GM13977 (cell line): ENCODE data around the gene MBOAT1.

Experiments
- DNase-seq: peaks from one replicate; pipeline ENCODE4 v3.0.0; 2012; ENCODE audit warnings: low spot score
- CTCF ChIP-seq: IDR thresholded peaks from 2 replicates; pipeline ENCODE4 v1.5.1; 2012; ENCODE audit warnings: mild to moderate bottlenecking, control low read depth; ENCODE audit not compliant: insufficient read depth; ENCODE audit errors: extremely low read depth, missing control alignments
- in situ Hi-C: fragments of 300-500 bp; cut with MboI; formaldehyde crosslinking; loops from one replicate; pipeline ENCODE4 v1.12.0; 2022; ENCODE audit warnings: low sequenced_read_pairs, low pct_unique_long_range_greater_than_20kb, mixed read lengths, inconsistent platforms; ENCODE audit not compliant: unreplicated experiment

Gene MBOAT1

GRCh38 chr6:20223141-20223540 lies 10.9 kb upstream of the MBOAT1 start:
- in situ Hi-C loops, result no loop called here
- DNase-seq, result no peak
- TF ChIP-seq CTCF, result no peak

- no peak for TF ChIP-seq CTCF
- in situ Hi-C loops, result no loop called here
- no peak for DNase-seq
Observed at GRCh38 chr6:20221421-20221820, 9.2 kb upstream of the MBOAT1 start.

- TF ChIP-seq CTCF, result no peak
- in situ Hi-C loops, result no loop called here
- DNase-seq, result no peak
Observed at GRCh38 chr6:20220359-20220758, 8.1 kb upstream of the MBOAT1 start.

GRCh38 chr6:20217891-20218290 lies 5.6 kb upstream of the MBOAT1 start:
- TF ChIP-seq CTCF, result no peak
- in situ Hi-C loops, result no loop called here
- DNase-seq, result no peak

- TF ChIP-seq CTCF, result no peak
Observed at GRCh38 chr6:20217324-20217855, 5.1 kb upstream of the MBOAT1 start.

GRCh38 chr6:20215310-20215709 lies 3.0 kb upstream of the MBOAT1 start:
- no peak for DNase-seq
- in situ Hi-C loops, result no loop called here
- no peak for TF ChIP-seq CTCF

More at GRCh38 chr6:20217324-20217855, 5.1 kb upstream of the MBOAT1 start:
- in situ Hi-C loops, result no loop called here
- no peak for DNase-seq
